Measurements from ENCODE around the gene PTPRN2. TPM values are rescaled to one million over a fixed set of nuclear protein-coding genes. Genes with fewer than 3 reads are reported as not detected.

The PTPRN2 gene
- total and polyA plus RNA-seq, 2 of the 13 experiments (the other 11 are each of a cell fraction or from before 2014, with no cell fraction given) = 2.5 to 24.2 TPM

DNA sequence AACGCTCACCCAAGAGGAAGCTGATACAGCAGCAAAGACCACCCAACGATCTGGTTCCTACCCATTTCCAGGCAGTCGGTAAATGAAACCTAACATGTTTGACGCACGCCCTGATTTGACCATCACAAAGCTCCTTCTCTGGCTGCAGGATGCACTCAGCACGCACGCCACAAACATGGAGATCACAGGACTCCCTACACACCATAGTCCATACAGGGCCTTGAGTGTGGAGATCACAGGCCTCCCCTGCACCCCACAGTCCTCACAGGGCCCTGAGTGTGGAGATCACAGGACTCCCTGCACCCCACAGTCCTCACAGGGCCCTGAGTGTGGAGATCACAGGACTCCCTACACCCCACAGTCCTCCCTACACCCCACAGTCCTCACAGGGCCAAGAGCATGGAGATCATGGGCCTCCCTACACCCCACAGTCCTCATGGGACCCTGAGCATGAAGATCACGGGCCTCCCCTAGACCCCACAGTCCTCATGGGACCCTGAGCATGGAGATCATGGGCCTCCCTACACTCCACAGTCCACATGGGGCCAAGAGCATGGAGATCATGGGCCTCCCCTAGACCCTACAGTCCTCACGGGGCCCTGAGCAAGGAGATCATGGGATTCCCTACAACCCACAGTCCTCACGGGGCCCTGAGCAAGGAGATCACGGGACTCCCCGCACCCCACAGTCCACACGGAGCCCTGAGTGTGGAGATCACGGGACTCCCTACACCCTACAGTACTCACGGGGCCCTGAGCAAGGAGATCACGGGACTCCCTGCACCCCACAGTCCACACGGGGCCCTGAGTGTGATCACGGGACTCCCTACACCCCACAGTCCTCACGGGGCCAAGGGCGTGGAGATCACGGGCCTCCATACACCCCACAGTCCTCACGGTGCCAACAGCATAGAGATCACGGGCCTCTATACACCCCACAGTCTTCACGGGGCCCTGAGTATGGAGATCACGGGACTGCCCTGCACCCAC, 841.6 kb downstream of the PTPRN2 start (continued):
- TF ChIP-seq SMC3 (IDR thresholded peaks at IDR 0.05; ENCODE audit: low read length) = no peak

GRCh38 chr7:157744786-157745601, 842.6 kb downstream of the PTPRN2 start:
- DNase-seq (ENCODE audit: low spot score) = no peak
- no peak overlapping the region for H3K4me3 ChIP-seq (replicated peaks in 1 of 3; ENCODE audit: insufficient read depth in 1 of 3, low read depth in 2 of 3, low read length in 3 of 3)
- H3K36me3 ChIP-seq (replicated peaks in 1 of 2; ENCODE audit: control insufficient read depth in 1 of 2, insufficient read depth in 2 of 2, low read length in 2 of 2) = no peaks in the 10 kb centered on the region
- intact Hi-C loops (cut with micrococcal nuclease; ENCODE audit: unreplicated experiment) = no loop called here
- H3K4me1 ChIP-seq (ENCODE audit: insufficient read depth, low read length) = no peaks in the 10 kb centered on the region
- in situ Hi-C loops (cut with HindIII; ENCODE audit: extremely low pct_ligation_motif_present, low pct_unique_long_range_greater_than_20kb) = no loop called here
- H3K9ac ChIP-seq (ENCODE audit: insufficient read depth, low read depth, low read length) = no peak overlapping the region
- H2AFZ ChIP-seq (ENCODE audit: low read length) = no peak overlapping the region
- CTCF ChIA-PET (ENCODE audit: low intra/inter-chr PET ratio, low total read pairs) = no interaction called here
- FAIRE-seq = no peak
- no TSS peak for BruUV-seq (replicated peaks)
- 45% methylated on average over 21 of the region's 24 CpGs for WGBS (ENCODE audit: low lambda C conversion rate)
- no peaks in the 10 kb centered on the region for H3K9me3 ChIP-seq (ENCODE audit: low read length)
- peak; percentile 34 for ATAC-seq
- 0 out of 2 replicates have a peak, but pooled peaks cover 8% of the 10 kb centered on the region for H4K20me1 ChIP-seq (ENCODE audit: insufficient read depth, low read length)
- no peaks in the 10 kb centered on the region for H3K79me2 ChIP-seq (ENCODE audit: insufficient read depth, low read length)
- H3K4me2 ChIP-seq (ENCODE audit: low read depth, low read length) = no peak overlapping the region
- no peak overlapping the region for H3K27ac ChIP-seq (ENCODE audit: extremely low read length, insufficient read depth, low read length)
- TF ChIP-seq ZNF878 (CRISPR knock-in tag; IDR thresholded peaks at IDR 0.05) (no peak), ZNF713 (CRISPR knock-in tag; IDR thresholded peaks at IDR 0.05) (no peak), ZNF724P (CRISPR knock-in tag; IDR thresholded peaks at IDR 0.05; ENCODE audit: borderline replicate concordance) (no peak), THAP8 (CRISPR knock-in tag; IDR thresholded peaks at IDR 0.05; ENCODE audit: borderline replicate concordance) (no peak), PHB2 (IDR thresholded peaks at IDR 0.05; ENCODE audit: partially characterized antibody) (no peak), HNF4G (IDR thresholded peaks at IDR 0.05; ENCODE audit: borderline replicate concordance, low read depth, low read length) (no peak), HNF4G (CRISPR knock-in tag; IDR thresholded peaks at IDR 0.05; ENCODE audit: borderline replicate concordance, low read depth) (no peak), ZNF552 (CRISPR knock-in tag; IDR thresholded peaks at IDR 0.05; ENCODE audit: borderline replicate concordance) (no peak), NFYB (CRISPR knock-in tag; IDR thresholded peaks at IDR 0.05) (no peak), SIN3A (IDR thresholded peaks at IDR 0.05; ENCODE audit: borderline replicate concordance, low read depth, low read length) (no peak), ZNF382 (CRISPR knock-in tag; IDR thresholded peaks at IDR 0.05; ENCODE audit: borderline replicate concordance) (no peak), ZNF549 (CRISPR knock-in tag; IDR thresholded peaks at IDR 0.05) (no peak), DBP (CRISPR knock-in tag; IDR thresholded peaks at IDR 0.05; ENCODE audit: not compliant biosample characterization) (no peak), HMG20A (CRISPR knock-in tag; IDR thresholded peaks at IDR 0.05; ENCODE audit: borderline replicate concordance) (no peak)
- TF ChIP-seq, protein P1, sequence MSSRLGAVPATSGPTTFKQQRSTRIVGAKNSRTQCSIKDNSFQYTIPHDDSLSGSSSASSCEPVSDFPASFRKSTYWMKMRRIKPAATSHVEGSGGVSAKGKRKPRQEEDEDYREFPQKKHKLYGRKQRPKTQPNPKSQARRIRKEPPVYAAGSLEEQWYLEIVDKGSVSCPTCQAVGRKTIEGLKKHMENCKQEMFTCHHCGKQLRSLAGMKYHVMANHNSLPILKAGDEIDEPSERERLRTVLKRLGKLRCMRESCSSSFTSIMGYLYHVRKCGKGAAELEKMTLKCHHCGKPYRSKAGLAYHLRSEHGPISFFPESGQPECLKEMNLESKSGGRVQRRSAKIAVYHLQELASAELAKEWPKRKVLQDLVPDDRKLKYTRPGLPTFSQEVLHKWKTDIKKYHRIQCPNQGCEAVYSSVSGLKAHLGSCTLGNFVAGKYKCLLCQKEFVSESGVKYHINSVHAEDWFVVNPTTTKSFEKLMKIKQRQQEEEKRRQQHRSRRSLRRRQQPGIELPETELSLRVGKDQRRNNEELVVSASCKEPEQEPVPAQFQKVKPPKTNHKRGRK (CRISPR knock-in tag; IDR thresholded peaks at IDR 0.05) = no peak
- POLR2A ChIA-PET = no interaction called here
- peaks cover 2 to 39% of the 10 kb centered on the region in 2 experiments; a peak in 4 of 5 replicates for H3K27me3 ChIP-seq (ENCODE audit: control insufficient read depth in 1 of 2, insufficient read depth in 2 of 2, low read length in 2 of 2)
